Left renal cortex interstitium (tissue), 4 donors: ENCODE measurements around the gene GRK5. TPM values are rescaled to one million over a fixed set of nuclear protein-coding genes. Genes with fewer than 3 reads are reported as not detected.

Experiments
- DNase-seq, 4 donors: peaks; one replicate each; pipeline ENCODE4 v3.0.0-alpha.2; 2013; ENCODE audit warnings: low read depth in 4 of 4, low spot score in 2 of 4, missing footprints in 1 of 4
- polyA plus RNA-seq, 4 donors: library from polyadenylated mRNA; unstranded; fragments of 120-200 nt; gene quantifications; one replicate each; pipeline ENCODE4 v1.2.1, GENCODE V29; 2013; ENCODE audit not compliant: insufficient read length in 4 of 4

GRK5 gene
- polyA plus RNA-seq, 4 donors, result 15.0 to 17.4 (median 16.4) TPM

DNA sequence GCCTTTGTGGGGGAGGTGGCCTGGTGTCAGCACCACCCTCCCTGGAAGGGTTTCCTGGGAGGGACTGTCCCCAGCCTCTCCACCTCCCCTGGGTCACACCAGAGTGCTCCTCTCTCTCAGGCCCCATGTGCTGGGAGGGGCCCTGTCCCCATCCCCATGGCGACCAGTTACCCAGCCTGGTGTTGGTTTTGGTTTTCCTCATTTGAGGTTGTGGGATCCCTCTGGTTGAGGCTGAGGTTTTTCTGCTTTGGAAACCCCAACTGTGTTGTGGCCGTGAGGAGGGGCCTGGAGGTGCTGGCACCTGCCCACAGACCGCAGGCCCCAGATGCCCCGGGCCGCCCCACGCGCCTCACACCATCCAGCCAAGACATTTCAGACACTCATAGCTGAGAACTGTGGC is 106.3 kb downstream of the GRK5 start:
- no peak for DNase-seq

DNA sequence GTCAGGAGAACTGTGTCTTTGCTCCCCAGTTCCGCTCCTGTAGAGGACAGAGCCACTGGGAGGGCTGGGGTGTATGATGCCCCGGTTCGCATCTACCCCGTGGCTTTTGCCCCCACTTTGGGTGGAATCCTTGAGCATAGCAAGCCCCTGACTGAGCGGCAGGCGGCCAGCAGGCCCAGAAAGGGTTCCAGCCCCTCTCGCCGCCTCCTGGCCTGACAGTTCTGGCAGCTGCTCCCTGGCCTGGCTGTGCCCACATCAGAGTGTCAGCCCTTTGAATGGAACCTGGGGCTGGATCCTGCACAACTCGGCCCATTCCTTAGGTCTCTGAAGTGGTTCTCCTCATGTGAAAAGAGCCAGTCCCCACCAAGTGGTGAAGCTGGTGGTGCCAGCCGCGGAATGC is 106.7 kb downstream of the GRK5 start:
- DNase-seq, result no peak

DNA sequence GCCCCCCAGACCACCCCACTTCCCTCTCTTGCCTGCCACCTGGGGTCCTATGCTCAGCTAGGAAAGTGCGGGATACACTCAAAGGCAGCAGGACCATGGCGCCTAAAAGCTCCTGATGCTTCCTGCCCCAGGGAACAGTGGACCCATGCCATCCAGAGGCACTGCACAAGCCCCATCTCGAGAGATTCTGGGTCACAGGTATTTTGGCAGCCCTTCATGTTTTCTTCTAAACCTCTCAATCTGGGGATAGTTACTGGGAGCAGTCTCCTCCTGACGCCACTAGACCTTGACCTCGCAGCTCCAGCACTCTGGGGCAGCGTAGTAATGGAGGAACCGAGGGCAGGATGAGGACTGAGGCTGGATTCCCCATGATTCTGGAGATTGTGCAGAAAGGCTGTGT is 107.1 kb downstream of the GRK5 start:
- no peak for DNase-seq

DNA sequence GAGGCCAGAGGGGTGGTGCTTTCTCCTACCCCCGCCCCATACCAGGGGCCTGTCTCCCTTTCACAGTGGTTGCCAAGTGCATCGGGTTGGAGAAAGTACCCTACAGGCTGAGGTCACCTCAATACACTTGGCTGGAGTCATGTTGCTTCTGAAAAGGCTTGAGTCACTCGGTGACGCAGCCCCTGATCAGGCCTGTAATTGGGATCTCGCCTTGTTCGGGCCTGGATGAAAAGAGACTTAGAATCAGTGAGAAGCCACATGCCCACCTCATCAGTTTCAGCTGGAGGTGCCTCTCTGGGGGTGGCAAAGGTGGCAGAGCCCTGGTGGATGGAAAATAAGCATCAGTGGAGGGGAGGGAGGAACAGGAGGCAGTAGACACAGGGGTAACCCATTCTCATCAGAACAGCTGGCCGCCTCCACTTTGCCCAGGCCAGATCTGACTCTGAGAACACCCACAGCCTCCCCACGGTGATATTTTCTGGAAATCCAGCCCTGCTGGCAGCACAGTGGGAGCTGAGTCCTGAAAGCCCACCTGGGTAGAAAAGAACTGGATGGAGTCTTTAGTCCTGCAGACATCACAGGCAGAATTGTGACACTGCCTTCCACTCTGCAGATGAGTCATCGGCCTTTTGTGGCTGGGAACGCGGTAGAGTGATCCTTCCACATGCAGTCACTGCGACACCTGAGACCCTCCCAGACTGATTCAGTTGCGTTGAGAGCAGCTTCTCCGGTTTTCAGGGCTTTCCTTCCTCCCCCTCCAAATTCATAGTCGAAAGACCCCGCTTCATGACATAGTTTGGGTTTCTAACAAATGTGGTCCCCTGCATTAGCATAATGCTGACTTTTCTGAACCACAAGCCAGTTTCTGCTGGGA is 108.0 kb downstream of the GRK5 start:
- DNase-seq, result no peak

DNA sequence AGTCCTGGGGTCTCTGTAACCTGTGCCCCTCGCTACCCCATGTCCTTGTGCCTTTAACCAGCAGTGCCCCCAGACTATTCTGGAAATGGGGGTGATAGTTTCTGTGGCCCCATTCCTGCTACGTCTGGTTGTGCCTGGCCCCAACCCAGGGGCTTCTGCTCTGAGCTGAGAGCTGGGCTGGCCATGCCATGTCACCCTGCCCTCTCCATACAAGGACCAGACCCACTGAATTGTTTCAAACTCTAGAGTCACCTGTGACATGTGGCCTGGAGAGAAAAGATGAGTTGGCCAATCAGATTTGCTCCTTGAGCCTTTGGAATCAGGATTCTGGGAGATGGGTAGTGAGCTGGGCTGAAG is 108.6 kb downstream of the GRK5 start:
- DNase-seq, result no peak

DNA sequence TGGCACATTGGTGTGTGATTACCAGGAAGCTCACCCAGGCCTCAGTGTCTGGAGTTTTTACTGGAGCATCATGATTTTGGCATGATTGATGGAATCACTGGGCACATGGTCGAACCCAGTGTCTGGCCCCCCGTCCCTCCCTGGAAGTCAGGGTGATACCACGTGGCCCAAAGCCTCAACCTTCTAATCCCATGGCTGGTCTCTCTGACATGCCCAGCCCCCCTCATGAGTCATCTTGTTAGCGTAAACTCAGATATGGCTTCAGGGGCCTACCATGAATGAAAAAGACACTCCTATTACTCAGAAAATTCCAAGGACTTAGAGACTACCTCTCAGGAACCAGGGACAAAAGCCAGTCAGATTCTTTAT is 109.3 kb downstream of the GRK5 start:
- no peak for DNase-seq

DNA sequence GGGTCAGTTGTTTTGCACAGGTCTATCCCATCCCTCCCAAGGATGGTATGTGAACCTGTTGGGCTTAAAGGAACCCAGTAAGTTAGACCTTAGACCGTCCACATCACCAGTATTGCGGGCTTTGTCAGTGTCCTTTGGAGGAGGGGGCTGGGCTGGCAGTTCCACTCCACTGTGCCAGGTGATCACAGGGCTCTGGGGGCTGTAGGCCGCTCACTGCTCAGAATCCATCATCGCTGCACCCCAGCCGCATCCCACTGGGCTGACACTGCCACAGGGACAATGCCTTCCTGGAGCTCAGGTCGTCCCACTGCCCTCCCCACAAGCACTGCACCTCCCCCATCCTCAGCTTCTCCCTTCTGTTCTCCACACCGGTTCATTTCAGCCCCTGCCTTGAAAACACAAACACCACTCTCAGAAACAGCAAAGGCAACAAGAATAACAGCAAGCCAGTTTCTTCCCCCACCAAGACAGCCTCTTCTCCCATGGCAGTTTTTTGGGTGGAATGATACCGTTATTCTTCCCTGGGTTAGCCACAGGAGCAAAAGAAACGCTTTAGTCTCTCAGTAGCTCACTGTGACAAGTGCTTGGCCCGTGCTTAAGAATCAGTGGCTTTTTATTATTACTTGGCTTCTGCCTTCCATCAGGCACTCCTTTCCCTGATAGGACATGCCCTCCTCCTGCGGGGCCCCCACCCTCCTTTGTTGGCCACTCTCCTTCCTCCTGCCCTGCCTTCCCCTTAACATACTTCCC is 111.2 kb downstream of the GRK5 start:
- no peak for DNase-seq

DNA sequence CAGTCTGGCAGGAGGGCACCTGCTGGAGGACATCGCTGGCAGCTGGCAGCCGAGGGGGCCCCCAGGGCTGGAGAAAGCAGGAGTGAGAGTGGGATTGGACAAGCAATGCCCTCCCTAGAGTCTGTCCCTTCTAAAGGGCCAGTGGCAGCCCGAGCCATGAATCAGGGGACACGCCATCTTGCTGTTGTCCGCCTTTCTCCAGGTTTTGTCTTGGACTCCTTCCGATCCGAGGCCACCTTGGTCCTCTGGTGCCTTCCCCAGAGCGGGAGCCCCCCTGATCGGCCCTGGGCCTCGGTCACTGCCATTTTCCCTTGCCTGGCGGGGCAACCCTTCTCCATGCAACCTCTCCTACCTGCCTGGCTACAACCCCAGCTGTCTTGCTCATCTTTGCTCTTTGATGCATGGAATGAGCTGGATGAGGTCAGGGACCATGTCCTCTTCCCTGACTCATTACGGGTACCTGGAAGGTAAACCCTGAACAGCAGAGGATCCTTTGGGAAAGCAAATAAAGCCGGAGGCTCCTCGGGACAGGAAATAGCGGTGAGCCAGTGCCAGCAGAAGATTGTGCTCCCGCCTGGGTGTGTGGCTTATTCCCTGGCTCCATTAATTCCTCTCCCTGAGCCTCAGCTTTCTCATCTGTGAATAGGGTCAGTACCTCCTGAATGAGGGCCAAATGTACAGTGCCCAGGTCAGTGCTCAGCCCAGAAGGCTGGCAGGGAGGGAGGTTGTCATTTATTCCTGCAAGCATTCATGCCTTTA is 112.0 kb downstream of the GRK5 start:
- DNase-seq, result no peak

DNA sequence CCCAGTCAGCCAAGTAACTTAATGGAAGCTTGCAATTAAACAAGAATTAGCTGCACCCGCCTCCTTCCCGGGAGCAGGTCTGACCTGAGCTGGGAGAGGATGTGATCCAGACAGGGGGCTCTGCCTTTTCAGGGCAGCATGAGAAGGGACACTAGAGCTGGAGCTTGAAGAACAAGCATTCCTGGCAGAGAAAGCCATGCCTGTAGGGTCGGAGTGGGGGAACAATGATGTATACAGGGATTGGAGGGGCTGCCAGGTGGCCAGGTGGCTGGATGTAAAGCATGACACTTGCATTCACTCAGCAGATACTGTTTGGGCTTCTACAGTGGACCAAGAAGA is 112.5 kb downstream of the GRK5 start:
- DNase-seq, result no peak

DNA sequence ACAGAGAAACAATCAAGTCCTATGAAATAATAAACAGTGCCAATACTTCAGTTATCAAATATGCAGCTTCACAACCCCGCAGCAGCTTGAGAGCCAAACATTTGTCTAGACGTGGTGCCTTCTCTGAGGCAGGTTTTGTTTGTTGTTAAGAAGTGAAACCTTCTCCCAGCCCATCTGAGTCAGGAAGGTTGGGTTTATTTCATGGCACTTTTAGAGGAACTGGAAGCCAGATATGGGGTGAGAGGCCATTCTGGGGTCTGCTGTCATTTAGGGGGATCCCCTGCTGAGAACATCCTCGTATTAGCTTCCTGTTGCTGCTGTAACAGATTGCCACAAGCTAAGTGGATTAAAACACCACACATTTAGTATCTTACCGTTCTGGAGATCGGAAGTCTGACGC is 113.6 kb downstream of the GRK5 start:
- no peak for DNase-seq

DNA sequence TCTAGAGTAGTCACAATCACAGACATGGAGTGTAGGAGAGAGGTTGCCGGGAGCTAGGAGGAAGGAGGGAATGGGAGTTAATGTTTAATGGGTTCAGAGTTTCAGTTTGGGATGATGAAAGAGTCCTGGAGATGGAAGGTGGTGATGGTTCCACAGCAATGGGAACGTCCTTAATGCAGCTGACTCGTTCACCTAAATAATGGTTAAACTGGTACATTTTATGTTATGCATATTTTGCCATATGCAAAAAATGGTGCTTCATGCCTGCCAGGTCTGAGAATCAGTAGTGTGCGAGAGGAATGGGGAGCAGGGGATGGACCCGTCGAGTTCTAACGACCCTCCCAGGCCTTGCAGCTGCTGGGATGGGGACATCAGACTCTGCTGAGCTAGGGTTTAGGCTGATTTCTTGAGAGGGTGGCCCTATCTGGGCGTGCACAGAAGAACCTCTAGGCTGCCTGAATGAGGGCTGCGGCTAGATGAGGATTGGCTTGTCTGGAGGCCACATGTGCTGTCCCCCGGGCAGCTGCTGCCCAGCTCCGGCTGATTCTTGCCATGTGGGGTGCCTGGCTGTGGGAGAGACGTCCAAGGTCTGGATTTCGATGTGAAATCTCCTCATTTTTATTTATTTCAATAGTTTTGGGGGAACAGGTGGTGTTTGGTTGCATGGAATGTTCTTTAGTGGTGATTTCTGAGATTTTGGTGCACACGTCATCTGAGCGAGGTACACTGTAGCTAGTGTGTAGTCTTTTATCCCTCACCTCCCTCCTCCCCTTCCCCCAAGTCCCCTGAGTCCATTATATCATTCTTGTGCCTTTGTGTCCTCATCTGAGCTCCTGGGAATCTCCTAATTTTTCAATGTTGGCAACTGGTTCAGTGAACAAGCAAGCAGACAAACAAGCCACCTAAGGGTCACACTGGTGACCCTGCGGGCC is 116.0 kb downstream of the GRK5 start:
- no peak for DNase-seq

DNA sequence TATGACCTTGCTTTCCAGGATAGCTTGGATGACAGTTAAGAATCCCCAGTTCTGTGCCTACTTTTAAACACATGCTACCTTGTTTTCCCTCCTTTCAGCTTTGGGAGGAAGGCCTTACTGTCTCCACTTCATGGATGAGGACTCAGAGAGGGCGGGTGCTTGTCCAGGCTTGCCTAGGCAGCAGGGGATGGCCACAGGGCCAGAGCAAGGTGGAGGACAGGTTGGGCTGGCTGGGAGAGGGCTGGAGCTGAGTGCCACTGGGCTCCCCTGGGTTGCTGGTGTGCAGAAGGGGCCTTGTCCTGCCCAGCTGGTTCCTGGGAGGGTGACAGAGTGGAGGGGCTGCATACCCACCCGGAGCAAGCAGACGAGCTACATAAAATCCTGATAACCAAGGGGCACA is 117.8 kb downstream of the GRK5 start:
- DNase-seq, result no peak

DNA sequence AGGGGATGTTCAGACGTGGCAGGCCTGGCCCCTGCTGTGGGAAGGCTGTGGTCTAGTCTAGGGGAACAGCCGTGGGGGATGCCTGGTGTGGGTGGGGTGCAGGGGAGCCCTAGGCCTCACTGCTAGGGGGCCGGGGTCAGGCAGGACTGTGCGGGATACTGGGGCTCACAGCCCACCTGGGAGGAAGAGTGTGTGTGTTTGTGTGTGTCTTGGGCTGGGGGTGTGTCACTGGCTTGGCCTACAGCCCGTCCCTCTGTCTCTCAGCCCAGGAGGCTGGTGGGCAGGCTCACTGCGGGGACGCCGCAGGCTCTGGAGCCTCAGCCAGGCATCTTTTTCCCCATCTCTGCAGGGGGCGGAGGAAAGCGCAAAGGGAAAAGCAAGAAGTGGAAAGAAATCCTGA is 118.8 kb downstream of the GRK5 start:
- no peak for DNase-seq

DNA sequence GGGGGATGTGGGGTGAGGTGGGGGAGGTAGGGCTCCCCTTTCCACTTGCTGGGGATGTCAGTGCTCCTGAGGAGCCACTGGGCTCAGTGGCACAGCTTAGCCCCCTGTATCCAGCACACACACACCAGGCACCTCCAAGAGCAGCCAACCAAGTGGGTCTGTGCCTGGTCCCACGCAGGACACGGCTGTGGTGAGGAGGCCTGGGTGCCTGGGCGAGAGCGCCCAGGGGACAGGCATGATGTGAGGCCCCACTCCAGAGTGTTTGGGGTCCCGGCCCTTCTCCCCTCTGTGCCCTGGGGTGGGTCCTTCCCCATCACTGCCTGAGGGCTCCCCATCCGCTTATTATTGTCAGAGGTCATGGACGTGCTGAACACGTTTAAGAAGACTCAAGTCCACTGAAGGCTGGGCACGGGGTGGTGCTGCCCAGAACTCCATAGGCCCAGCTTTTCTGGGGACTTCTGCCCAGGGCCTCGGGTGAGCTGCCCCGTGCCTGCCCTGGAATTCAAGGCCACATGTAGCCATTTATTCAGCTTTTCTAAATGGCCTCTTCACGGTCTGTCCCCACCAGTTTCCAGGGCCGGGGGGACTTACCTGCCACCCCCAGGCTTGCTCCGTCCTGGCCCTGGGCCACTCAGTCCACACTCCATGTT is 119.8 kb downstream of the GRK5 start:
- no peak for DNase-seq

DNA sequence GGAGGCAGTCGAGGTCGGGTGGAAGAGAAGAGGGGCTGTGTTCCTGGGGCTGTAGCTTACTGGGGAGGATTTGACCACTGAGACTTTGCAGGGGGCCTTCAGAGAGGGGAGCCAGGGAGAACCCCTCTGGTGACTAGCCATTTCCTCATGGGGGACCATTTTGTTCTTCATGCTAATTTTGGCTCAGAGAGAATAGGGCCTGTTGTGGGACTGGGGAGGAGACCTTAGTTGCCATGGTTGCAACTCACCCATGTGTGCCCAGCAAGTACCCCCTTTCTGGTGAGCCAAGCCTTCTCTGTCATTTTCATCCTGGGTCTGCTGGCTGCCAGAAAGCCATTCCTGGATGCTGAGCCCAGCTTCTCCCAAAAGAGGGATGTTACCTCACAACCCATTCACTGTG is 120.9 kb downstream of the GRK5 start:
- no peak for DNase-seq

DNA sequence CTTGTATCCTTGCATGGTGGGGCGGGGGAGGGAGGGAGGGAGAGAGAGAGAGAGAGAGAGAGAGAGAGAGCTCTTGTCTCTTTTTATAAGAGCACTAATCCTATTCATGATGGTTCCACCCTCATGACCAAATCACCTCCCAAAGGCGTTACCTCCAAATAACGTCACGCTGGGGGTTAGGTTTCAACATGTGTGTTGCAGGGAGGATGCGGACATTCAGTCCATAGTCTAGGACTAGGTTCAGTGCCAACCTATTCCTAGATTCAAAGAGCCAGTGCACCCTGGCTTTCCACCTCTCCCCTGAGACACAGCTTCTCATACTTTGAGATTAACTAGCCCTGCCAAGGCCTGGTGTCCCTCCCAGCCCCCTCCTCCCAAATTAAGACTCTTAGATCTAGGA is 123.0 kb downstream of the GRK5 start:
- DNase-seq, result no peak

DNA sequence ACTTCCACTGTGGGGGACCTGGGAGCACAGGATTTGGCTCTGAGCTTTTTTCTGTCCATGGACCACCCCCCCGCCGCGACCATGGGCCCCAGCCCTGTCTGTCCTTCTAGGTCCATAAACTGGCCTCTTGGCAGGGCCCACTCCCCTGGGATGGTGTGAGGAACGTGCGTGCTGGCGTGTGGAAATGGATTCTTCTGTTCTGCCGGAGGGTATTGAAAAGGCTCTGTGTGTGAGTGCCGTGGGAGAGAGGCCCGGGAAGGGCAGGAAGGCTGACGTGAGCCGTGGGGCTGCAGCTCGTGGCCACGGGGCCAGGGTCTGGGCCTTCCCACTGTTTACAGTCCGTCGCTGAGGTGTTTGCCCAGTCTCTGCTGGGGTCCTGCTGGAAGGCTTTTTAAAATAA is 123.7 kb downstream of the GRK5 start:
- no peak for DNase-seq

DNA sequence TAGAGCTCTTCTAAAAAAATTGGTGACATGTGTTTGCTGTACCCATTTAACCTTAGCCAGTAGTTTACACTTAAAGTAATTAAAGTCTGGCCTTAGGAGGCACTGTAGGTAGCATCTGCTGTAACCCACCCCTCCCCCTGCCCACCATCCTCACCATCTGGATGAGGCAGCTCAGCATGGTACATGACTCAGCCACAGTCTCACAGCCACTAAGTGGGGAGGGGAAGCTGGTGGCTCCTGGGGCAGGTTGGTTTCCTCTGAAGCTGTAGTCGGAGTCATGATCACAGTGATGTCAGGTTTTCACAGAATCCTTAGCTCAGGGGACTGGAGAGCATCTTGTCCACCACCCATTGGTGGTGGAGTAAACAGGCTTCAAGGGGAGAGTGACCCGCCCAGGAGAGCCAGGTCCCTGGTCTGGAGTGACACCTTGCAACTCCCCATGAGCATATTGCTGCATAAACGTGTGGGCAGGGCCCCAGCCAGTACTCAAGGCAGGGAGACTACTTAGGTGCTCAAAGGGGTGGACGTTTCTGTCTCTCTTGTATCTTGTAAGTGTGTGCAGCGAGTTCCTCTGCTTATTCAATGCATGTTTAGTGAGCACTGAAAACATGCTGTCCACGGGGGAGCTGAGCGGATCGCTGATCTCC is 125.9 kb downstream of the GRK5 start:
- DNase-seq, result no peak

DNA sequence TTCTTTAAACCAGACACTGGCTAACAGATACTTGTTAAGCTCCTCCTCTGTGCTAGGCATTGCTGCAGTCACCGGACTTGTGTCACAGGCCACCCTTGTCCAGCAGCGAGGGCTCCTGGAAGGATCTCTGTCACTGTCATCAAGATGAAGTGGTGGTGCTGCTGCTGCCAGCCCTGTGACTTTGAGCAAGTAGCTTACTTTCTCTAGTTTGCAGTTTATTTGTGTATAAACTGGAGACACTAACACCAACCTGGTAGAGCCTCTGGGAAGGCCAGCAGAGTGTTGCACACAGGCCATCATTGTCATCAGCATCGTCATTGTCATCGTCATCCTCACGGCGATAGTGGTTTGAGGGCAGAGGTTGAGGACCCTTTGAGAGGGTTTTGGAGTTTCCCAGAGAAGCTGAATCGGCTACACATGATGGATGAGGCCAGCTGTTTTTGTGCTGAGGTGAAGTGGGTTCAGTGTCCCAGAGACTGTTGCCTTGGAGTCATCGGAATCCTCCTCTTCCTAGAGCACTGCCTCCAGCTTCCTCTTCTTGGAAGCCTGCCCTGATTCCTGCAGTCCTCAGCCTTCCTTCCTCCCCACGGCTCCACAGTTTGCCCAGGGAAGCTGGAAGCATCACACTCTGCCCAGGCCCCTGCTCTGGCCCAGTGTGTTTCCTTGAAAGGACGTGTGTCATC is 128.4 kb downstream of the GRK5 start:
- no peak for DNase-seq
